Ovary (tissue), 9 donors: ENCODE measurements around the gene GAPDH. TPM values are rescaled to one million over a fixed set of nuclear protein-coding genes. Genes with fewer than 3 reads are reported as not detected.
A peak's percentile ranks its signal among the peaks of the same experiment; 100 is the strongest.

Source experiments
- DNase-seq, 5 donors: peaks; one replicate each; pipeline ENCODE4 v3.0.0-alpha.2; 2019 to 2020
- H3K27ac ChIP-seq, 2 donors: fragments of 200-600 bp; one replicate each; pipeline versions ENCODE4 v1.5.1 to v1.8.0; 2019 to 2022
- H3K27me3 ChIP-seq: fragments of 200-600 bp; one replicate; pipeline ENCODE4 v1.8.0; 2022
- H3K36me3 ChIP-seq: fragments of 200-600 bp; sonication (generic); one replicate; pipeline ENCODE4 v1.5.1; 2019
- H3K4me1 ChIP-seq: one replicate; pipeline ENCODE4 v1.8.1; 2013; ENCODE audit warnings: mild to moderate bottlenecking, moderate library complexity; ENCODE audit not compliant: insufficient read depth
- H3K4me3 ChIP-seq: fragments of 200-600 bp; sonication (generic); one replicate; pipeline ENCODE4 v1.5.1; 2017
- H3K9me3 ChIP-seq, 2 donors: fragments of 200-600 bp in 1 of 2; sonication (generic) in 1 of 2; one replicate each; pipeline versions ENCODE4 v1.5.1 to v1.8.1; 2013 to 2019; ENCODE audit warnings: mild to moderate bottlenecking in 1 of 2, moderate library complexity in 1 of 2
- EP300 ChIP-seq: sonication (generic); formaldehyde crosslinking; IDR thresholded peaks from one replicate; pipeline ENCODE4 v1.6.1; 2017; ENCODE audit warnings: antibody characterized with exemption
- POLR2A ChIP-seq: fragments of 450-650 bp; IDR thresholded peaks from one replicate; pipeline ENCODE4 v1.6.1; 2017; ENCODE audit warnings: antibody characterized with exemption, mild to moderate bottlenecking, moderate library complexity
- WGBS, 3 donors: extraction: QIAGEN DNeasy Blood & Tissue Kit in 1 of 3; methylation state at CpG; one replicate each; pipeline versions ENCODE4 v1.1.5 to v1.1.7; 2013 to 2017; 5-methylcytosine and 5-hydroxymethylcytosine counted together
- intact Hi-C, 4 donors: fragments of 100-400 bp; cut with DNase I; formaldehyde crosslinking; loops; one replicate each; pipeline versions ENCODE4 v1.11.0 to v1.15.1; 2022 to 2023
- polyA plus RNA-seq, 2 donors: library from polyadenylated mRNA; stranded (reverse); fragments of 200-250 nt in 1 of 2; fragments of 350-450 nt in 1 of 2; fragmentation: Illumina TruSeq in 1 of 2; extraction: RNeasy Lipid Tissue Mini Kit (QIAGEN cat#74804) in 1 of 2; gene quantifications; one replicate each; pipeline ENCODE4 v1.2.3, GENCODE V29; 2013 to 2014
- total RNA-seq, 7 donors: library from RNA; depleted of rRNA in 2 of 7; stranded (reverse); fragments of >200 nt in 2 of 7; fragmentation: NEBNext Ultra II Directional in 3 of 7; extraction: Animal tissue kit (Norgen Biotek cat#: 25700) in 3 of 7; gene quantifications; one replicate each; pipeline versions ENCODE4 v1.1.0 to v1.2.4, GENCODE V29; 2016 to 2023
- TF ChIP-seq, protein P1 (sequence below), 3 donors: fragments of 450-650 bp in 2 of 3; fragments of 200-600 bp in 1 of 3; IDR thresholded peaks; one replicate each; pipeline versions ENCODE4 v1.5.1 to v1.8.0; 2016 to 2022; ENCODE audit warnings: antibody characterized with exemption in 3 of 3, mild to moderate bottlenecking in 1 of 3
- donor health status: DM: no; HTN: no; CAD: no; lungs with moderate emphysema.
- donor health status: DM: no; HTN: no; CAD: no.
- donor health status: Bipolar disorder and iron deficiency.
- donor health status: DM: yes; HTN: yes; CAD: no.
- donor health status: DM: no; HTN: no; CAD: no.
- donor health status: DM: yes; HTN: yes; CAD: no.

The GAPDH gene
- total and polyA plus RNA-seq, 9 donors: 661 to 1,442 (median 1,247) TPM

DNA sequence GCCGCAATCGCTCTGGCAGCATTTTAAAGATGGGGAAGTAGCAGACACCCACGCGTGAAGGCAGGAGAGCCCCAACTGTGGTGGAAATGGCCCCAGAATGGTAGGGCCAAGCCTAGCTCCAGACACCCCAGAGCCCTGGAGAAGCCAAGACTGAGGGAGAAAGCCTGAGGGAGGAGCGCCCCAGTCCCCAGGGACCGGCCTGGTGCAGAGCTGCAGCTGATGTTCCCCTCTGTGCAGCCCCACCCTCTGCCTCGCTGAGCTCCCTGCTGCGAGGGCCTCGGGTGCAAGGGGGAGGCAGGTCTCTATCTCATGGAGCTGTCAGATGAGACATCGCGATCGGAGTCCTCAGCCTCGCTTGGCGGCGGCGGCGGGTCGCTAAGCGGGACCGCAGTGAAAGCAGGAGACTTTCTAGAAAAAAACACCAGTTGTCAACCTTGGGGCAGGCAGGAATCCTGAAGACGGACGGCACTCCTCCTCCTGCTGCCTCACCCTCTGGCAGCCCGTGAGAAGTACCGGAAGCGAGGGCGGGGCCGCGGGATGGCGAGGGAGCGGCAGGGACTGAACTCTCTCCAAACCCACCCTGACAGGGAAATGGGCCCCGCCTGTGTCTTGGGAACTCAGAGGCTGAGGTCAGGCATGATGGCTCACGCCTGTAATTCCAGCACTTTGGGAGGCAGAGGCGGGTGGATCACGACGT is 6.0 kb downstream of the GAPDH start:
- TF ChIP-seq POLR2A: no peak
- no peak for TF ChIP-seq EP300
- TF ChIP-seq, protein P1, sequence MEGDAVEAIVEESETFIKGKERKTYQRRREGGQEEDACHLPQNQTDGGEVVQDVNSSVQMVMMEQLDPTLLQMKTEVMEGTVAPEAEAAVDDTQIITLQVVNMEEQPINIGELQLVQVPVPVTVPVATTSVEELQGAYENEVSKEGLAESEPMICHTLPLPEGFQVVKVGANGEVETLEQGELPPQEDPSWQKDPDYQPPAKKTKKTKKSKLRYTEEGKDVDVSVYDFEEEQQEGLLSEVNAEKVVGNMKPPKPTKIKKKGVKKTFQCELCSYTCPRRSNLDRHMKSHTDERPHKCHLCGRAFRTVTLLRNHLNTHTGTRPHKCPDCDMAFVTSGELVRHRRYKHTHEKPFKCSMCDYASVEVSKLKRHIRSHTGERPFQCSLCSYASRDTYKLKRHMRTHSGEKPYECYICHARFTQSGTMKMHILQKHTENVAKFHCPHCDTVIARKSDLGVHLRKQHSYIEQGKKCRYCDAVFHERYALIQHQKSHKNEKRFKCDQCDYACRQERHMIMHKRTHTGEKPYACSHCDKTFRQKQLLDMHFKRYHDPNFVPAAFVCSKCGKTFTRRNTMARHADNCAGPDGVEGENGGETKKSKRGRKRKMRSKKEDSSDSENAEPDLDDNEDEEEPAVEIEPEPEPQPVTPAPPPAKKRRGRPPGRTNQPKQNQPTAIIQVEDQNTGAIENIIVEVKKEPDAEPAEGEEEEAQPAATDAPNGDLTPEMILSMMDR (IDR thresholded peaks at IDR 0.05): no peak
- no peaks in the 10 kb centered on the region for H3K36me3 ChIP-seq
- peak overlapping the region; percentile 9 to 81 for H3K27ac ChIP-seq
- 12 to 14% (median 12%) methylated on average over 35 of the region's 35 CpGs for WGBS, 3 donors
- DNase-seq: peak; percentile 88 to 92 (median 89)
- H3K27me3 ChIP-seq: no peaks in the 10 kb centered on the region
- no peaks in the 10 kb centered on the region for H3K9me3 ChIP-seq
- no peak overlapping the region for H3K4me3 ChIP-seq
- peaks cover 7% of the 10 kb centered on the region for H3K4me1 ChIP-seq
- intact Hi-C loops: no loop called here

DNA sequence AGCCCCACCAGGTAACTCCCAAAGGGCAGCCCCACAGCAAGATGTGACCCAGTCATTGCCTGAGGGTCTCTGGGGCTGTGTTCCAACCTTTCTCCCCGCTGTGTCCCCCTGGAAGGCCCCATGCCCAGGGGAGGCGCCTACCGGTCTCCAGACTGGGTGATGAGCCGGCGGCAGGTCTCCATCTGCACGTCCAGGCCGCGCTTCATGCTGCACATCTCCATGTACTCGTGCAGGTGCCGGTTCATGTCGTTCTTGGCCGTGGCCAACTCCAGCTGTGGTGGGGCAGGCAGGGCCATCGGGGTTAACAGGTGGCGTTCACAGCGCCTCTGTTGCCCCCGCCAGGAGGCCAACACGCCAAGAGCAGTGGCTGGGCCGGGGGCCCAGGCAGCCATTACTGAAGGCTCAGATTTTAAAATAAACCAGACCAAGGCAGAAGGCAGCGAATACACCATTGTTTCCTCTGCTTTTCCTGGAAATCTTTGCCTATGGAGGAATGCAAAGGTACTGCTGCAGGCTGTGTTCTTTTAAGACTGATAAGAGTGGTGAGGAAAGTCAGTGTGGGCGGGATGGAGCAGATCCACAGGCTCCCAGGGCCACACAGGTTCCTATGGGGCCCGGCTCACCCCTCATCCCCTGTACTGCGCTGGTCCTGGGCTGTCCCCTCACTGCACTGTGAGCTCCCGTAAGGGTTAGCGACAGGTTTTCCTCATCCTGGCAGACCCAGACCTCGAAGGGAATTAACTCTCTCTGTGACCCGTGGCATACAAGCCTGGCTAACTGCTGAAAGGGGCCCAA is 7.3 kb downstream of the GAPDH start:
- DNase-seq: peak in 1 of 5 donors; percentile 51
- 79 to 84% (median 80%) methylated on average over 25 to 26 of the region's 26 CpGs for WGBS, 3 donors
- H3K27ac ChIP-seq: peak overlapping the region in 1 of 2 donors; percentile 81
- intact Hi-C loops: no loop called here
- no peaks in the 10 kb centered on the region for H3K9me3 ChIP-seq
- no peak for TF ChIP-seq POLR2A
- no peak for TF ChIP-seq EP300
- TF ChIP-seq, protein P1 (IDR thresholded peaks at IDR 0.05): no peak
- H3K4me3 ChIP-seq: no peak overlapping the region
- no peaks in the 10 kb centered on the region for H3K36me3 ChIP-seq
- no peaks in the 10 kb centered on the region for H3K4me1 ChIP-seq
- no peaks in the 10 kb centered on the region for H3K27me3 ChIP-seq

GRCh38 chr12:6542209-6543009 is 8.1 kb downstream of the GAPDH start:
- Histone ChIP-seq H3K27me3 (no peaks in the 10 kb centered on the region), H3K4me1 (no peaks in the 10 kb centered on the region), H3K27ac (no peak overlapping the region), H3K4me3 (no peak overlapping the region), H3K9me3 (no peaks in the 10 kb centered on the region), H3K36me3 (no peaks in the 10 kb centered on the region)
- intact Hi-C loops: no loop called here
- no peak for DNase-seq
- 78 to 86% (median 80%) methylated on average over 13 of the region's 13 CpGs for WGBS, 3 donors
- TF ChIP-seq, protein P1 (IDR thresholded peaks at IDR 0.05): no peak
- TF ChIP-seq EP300 (no peak), POLR2A (no peak)

DNA sequence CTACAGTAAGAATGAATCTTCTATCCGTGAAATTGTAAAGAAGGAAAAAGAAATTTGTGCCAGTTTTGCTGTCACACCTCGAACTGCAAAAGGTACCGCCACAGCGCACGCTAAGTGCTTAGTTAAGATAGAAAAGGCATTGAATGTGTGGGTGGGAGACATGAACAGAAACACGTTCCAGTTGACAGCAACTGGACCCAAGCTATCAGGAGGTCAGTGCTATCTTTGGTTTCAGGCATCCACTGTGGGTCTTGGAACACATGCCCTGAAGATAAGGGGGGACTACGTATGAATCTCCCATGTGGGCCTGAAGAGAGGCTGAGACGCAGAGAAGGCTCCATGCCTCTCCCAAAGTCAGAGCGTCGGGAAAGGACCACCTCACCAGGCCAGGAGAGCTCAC is 11.7 kb downstream of the GAPDH start:
- intact Hi-C loops: no loop called here
- Histone ChIP-seq H3K4me3 (no peak overlapping the region), H3K27ac (no peak overlapping the region), H3K4me1 (peaks cover 3% of the 10 kb centered on the region), H3K36me3 (no peaks in the 10 kb centered on the region), H3K27me3 (no peaks in the 10 kb centered on the region), H3K9me3 (no peaks in the 10 kb centered on the region)
- WGBS, 3 donors: 81 to 84% (median 83%) methylated on average over 10 of the region's 10 CpGs
- DNase-seq: no peak
- TF ChIP-seq, protein P1 (IDR thresholded peaks at IDR 0.05): no peak
- TF ChIP-seq POLR2A (no peak), EP300 (no peak)
